ENCODE measurements around the gene AOAH.

DNA sequence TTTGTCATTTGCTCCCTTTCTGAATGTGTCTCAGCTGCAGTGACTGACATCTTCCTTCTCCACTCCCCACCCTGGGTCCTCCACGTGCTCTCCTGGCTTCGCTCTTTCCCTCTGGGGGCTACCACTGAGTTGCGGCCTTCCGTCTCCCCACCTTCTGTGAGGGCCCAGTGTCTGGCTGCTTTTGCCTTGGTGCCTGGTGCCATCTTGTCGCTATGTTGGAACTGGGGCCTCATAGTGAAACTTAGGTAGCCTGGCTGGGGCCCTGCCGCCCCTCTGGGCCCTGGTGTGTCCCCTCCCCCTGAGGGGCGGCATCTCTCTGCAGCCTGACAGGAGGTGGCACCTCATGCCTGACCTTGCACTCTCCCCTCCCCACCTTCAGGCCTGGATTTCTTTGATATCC lies 190.6 kb downstream of the AOAH start:
- no peak for TF ChIP-seq ZFP30 (CRISPR knock-in tag; IDR thresholded peaks at IDR 0.05)
- TF ChIP-seq PPARA (CRISPR knock-in tag; IDR thresholded peaks at IDR 0.05; ENCODE audit: borderline replicate concordance), result no peak
- no peak for TF ChIP-seq ZNF565 (CRISPR knock-in tag; conservative IDR thresholded peaks at IDR 0.05; ENCODE audit: low read depth)
- TF ChIP-seq, protein P1, sequence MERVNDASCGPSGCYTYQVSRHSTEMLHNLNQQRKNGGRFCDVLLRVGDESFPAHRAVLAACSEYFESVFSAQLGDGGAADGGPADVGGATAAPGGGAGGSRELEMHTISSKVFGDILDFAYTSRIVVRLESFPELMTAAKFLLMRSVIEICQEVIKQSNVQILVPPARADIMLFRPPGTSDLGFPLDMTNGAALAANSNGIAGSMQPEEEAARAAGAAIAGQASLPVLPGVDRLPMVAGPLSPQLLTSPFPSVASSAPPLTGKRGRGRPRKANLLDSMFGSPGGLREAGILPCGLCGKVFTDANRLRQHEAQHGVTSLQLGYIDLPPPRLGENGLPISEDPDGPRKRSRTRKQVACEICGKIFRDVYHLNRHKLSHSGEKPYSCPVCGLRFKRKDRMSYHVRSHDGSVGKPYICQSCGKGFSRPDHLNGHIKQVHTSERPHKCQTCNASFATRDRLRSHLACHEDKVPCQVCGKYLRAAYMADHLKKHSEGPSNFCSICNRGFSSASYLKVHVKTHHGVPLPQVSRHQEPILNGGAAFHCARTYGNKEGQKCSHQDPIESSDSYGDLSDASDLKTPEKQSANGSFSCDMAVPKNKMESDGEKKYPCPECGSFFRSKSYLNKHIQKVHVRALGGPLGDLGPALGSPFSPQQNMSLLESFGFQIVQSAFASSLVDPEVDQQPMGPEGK (CRISPR knock-in tag; IDR thresholded peaks at IDR 0.05; ENCODE audit: borderline replicate concordance), result no peak
- TF ChIP-seq, protein P2, sequence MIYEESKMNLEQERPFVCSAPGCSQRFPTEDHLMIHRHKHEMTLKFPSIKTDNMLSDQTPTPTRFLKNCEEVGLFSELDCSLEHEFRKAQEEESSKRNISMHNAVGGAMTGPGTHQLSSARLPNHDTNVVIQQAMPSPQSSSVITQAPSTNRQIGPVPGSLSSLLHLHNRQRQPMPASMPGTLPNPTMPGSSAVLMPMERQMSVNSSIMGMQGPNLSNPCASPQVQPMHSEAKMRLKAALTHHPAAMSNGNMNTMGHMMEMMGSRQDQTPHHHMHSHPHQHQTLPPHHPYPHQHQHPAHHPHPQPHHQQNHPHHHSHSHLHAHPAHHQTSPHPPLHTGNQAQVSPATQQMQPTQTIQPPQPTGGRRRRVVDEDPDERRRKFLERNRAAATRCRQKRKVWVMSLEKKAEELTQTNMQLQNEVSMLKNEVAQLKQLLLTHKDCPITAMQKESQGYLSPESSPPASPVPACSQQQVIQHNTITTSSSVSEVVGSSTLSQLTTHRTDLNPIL (CRISPR knock-in tag; IDR thresholded peaks at IDR 0.05; ENCODE audit: low read depth), result no peak
- TF ChIP-seq, protein P3, sequence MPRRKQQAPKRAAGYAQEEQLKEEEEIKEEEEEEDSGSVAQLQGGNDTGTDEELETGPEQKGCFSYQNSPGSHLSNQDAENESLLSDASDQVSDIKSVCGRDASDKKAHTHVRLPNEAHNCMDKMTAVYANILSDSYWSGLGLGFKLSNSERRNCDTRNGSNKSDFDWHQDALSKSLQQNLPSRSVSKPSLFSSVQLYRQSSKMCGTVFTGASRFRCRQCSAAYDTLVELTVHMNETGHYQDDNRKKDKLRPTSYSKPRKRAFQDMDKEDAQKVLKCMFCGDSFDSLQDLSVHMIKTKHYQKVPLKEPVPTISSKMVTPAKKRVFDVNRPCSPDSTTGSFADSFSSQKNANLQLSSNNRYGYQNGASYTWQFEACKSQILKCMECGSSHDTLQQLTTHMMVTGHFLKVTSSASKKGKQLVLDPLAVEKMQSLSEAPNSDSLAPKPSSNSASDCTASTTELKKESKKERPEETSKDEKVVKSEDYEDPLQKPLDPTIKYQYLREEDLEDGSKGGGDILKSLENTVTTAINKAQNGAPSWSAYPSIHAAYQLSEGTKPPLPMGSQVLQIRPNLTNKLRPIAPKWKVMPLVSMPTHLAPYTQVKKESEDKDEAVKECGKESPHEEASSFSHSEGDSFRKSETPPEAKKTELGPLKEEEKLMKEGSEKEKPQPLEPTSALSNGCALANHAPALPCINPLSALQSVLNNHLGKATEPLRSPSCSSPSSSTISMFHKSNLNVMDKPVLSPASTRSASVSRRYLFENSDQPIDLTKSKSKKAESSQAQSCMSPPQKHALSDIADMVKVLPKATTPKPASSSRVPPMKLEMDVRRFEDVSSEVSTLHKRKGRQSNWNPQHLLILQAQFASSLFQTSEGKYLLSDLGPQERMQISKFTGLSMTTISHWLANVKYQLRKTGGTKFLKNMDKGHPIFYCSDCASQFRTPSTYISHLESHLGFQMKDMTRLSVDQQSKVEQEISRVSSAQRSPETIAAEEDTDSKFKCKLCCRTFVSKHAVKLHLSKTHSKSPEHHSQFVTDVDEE (CRISPR knock-in tag; IDR thresholded peaks at IDR 0.05), result no peak
- TF ChIP-seq, protein P4, sequence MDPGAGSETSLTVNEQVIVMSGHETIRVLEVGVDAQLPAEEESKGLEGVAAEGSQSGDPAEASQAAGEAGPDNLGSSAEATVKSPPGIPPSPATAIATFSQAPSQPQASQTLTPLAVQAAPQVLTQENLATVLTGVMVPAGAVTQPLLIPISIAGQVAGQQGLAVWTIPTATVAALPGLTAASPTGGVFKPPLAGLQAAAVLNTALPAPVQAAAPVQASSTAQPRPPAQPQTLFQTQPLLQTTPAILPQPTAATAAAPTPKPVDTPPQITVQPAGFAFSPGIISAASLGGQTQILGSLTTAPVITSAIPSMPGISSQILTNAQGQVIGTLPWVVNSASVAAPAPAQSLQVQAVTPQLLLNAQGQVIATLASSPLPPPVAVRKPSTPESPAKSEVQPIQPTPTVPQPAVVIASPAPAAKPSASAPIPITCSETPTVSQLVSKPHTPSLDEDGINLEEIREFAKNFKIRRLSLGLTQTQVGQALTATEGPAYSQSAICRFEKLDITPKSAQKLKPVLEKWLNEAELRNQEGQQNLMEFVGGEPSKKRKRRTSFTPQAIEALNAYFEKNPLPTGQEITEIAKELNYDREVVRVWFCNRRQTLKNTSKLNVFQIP (CRISPR knock-in tag; IDR thresholded peaks at IDR 0.05; ENCODE audit: borderline replicate concordance, low read depth), result no peak
- no peak for TF ChIP-seq CSDC2 (CRISPR knock-in tag; IDR thresholded peaks at IDR 0.05)
- no peak for TF ChIP-seq ZFP3 (CRISPR knock-in tag; IDR thresholded peaks at IDR 0.05)
- no peak for TF ChIP-seq OSR1 (CRISPR knock-in tag; IDR thresholded peaks at IDR 0.05)
- TF ChIP-seq BACH2 (CRISPR knock-in tag; IDR thresholded peaks at IDR 0.05; ENCODE audit: borderline replicate concordance), result no peak
- TF ChIP-seq RARB (CRISPR knock-in tag; IDR thresholded peaks at IDR 0.05), result no peak

All from SK-N-SH treated with all-trans-retinoic acid at 6 μM for 48 hours (cell line).